ENCODE results near the gene LRRC71. TPM values are rescaled to one million over a fixed set of nuclear protein-coding genes. Genes with fewer than 3 reads are reported as not detected.

LRRC71 gene
- total RNA-seq, 1 donor from 2014 or later, result not detected

DNA sequence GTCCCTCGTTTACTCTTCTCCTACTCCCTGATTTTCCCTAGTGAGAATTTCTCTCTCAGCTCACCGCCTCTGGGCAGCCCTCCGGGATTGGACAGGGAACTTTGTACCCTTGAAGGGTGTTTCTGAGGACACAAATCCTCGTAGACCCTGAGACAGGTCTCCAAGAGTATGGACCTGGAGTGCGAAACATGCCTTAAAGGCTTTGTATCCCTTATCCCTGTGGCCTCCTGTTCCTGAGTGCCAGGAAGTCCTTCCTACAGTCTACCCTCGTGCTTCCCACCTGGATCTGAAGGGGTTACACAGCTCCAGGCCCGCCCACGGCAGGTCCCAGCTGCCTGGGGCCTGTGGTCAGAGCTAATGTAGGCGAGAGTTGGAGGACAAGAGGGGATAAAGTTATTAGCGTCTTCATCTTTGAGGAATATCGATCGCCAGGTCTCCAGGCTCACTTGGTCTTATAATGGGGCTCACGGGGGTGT, 34.5 kb upstream of the LRRC71 start:
- Mint-ChIP-seq H3K36me3 (ENCODE audit: low read depth) (no peaks in the 10 kb centered on the region), H3K27me3 (ENCODE audit: low read depth) (peaks cover 58% of the 10 kb centered on the region), H3K4me1 (peaks cover 20% of the 10 kb centered on the region), H3K4me3 (no peak overlapping the region), H3K9me3 (no peaks in the 10 kb centered on the region), H3K27ac (ENCODE audit: unreplicated experiment) (no peak overlapping the region)
- TF ChIP-seq, protein P1, sequence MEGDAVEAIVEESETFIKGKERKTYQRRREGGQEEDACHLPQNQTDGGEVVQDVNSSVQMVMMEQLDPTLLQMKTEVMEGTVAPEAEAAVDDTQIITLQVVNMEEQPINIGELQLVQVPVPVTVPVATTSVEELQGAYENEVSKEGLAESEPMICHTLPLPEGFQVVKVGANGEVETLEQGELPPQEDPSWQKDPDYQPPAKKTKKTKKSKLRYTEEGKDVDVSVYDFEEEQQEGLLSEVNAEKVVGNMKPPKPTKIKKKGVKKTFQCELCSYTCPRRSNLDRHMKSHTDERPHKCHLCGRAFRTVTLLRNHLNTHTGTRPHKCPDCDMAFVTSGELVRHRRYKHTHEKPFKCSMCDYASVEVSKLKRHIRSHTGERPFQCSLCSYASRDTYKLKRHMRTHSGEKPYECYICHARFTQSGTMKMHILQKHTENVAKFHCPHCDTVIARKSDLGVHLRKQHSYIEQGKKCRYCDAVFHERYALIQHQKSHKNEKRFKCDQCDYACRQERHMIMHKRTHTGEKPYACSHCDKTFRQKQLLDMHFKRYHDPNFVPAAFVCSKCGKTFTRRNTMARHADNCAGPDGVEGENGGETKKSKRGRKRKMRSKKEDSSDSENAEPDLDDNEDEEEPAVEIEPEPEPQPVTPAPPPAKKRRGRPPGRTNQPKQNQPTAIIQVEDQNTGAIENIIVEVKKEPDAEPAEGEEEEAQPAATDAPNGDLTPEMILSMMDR (conservative IDR thresholded peaks at IDR 0.05), result no peak
- DNase-seq (ENCODE audit: low read depth, low spot score), result no peak

DNA sequence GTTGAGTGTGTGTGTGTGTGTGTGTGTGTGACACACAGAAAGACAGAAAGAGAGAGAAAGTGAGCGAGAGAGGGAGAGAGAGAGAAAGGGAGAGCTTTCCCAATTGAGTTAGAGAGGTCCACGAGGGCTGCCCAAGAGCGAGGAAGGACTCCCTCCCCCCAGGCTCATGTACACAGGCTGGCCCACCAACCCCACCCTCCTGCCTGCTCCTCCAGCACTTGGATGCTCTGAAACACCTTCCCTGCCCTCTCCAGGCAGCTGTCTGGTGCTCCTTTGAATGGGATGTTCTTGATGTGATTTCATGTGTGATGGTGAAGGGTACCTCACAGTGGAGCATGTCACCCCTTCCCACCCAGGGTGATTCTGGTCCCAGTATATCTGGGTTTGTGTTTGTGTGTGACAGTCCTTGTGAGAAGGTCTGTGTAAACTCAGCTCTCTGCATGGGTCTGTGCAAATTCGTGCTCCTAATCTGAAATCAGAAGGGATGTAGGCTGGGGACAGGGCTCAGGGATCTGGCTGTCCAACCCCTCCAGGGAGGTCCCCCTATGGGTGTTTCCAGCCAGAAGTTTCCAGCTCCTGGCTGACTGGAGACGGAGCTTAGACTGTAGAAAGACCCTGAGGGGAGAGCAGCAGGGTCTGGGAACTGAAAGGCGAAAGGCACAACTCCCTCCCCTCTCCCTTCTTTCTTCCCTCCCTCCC, 33.7 kb upstream of the LRRC71 start:
- Mint-ChIP-seq H3K4me3 (no peak overlapping the region), H3K4me1 (peaks cover 20% of the 10 kb centered on the region), H3K9me3 (no peaks in the 10 kb centered on the region), H3K27me3 (ENCODE audit: low read depth) (peaks cover 63% of the 10 kb centered on the region), H3K36me3 (ENCODE audit: low read depth) (no peaks in the 10 kb centered on the region), H3K27ac (ENCODE audit: unreplicated experiment) (peak overlapping the region; percentile 82)
- no peak for DNase-seq (ENCODE audit: low read depth, low spot score)
- TF ChIP-seq, protein P1 (conservative IDR thresholded peaks at IDR 0.05), result no peak

DNA sequence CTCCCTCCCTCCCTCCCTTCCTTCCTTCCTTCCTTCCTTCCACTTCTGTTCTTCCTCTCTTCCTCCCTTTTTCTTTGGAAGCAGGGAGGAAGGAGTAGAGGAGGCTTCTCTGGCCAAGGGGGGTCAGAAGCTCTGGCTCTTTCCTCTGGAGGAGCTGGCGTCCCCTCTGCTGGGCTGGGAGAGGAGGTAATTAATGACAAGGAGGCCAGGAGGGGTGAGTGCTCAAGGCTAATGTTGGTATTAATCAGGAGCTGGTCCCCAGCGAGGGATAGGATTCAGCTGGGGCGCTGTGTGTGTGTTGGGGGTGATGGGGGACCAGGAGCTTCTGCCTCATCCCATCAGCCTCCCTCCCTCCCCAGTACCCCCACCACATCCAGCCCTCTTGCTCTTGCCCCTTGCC, 33.1 kb upstream of the LRRC71 start:
- Mint-ChIP-seq H3K27ac (ENCODE audit: unreplicated experiment) (no peak overlapping the region), H3K27me3 (ENCODE audit: low read depth) (peaks cover 68% of the 10 kb centered on the region), H3K4me3 (no peak overlapping the region), H3K36me3 (ENCODE audit: low read depth) (no peaks in the 10 kb centered on the region), H3K9me3 (no peaks in the 10 kb centered on the region), H3K4me1 (peaks cover 24% of the 10 kb centered on the region)
- TF ChIP-seq, protein P1 (conservative IDR thresholded peaks at IDR 0.05), result no peak
- no peak for DNase-seq (ENCODE audit: low read depth, low spot score)

DNA sequence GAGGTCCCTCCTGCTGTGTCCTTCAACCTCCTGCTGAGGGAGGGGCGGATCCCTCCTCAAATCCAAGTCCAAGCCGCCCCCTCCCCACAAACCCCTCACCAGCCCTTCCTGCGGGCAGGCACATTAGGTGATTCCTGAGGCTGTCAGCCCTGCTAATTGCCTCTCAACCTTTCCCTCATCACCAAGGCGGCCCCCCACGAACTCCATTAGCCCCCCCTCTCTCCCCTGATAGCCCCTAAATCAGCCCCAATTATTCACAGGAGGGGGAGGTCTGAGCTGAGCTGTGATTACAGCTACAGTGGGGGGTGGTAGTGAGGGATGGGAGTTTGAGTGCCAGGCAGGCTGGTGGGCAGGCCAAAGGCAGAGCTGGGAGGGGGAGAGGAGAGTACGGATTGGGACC, 32.7 kb upstream of the LRRC71 start:
- Mint-ChIP-seq H3K9me3 (no peaks in the 10 kb centered on the region), H3K4me1 (peaks cover 24% of the 10 kb centered on the region), H3K4me3 (no peak overlapping the region), H3K27me3 (ENCODE audit: low read depth) (peaks cover 72% of the 10 kb centered on the region), H3K27ac (ENCODE audit: unreplicated experiment) (no peak overlapping the region), H3K36me3 (ENCODE audit: low read depth) (no peaks in the 10 kb centered on the region)
- TF ChIP-seq, protein P1 (conservative IDR thresholded peaks at IDR 0.05), result no peak
- DNase-seq (ENCODE audit: low read depth, low spot score), result no peak

DNA sequence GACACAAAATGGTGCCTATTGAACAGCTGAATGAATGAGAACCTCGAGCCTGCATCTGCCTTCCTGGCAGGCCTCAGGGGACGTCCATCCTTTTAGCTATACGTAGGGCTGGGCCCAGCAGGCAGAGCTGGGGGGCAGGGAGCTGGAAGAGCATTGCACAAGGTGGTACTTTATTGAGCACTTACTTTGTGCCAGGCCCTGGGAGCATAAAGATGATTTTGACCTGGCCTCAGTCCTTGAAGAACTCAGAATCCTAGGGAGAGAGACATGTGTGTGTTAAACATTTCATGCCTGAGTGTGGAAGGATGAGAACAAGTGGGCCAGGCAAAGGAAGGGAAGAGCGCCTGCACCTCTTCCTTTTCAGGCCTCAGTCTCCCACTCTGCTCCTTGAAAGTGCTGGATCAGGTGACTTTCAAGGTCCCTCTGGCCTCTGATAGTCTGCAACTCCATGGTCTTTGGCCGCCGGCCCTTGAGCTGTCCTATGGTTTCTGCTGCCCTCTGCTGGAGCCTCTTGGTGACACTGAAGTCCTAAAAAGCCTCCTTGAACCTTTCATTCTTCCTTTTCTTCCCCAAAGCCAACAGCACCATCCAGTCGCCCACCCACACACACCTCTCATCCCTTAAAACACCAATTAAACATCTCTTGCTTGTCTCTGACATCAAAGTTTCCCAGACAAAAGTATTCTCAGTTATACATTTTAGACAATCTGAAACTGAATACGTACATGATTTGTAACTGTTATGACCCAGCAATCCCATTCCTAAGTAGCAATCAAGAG, 30.4 kb upstream of the LRRC71 start:
- no peak overlapping the region for H3K27ac Mint-ChIP-seq (ENCODE audit: unreplicated experiment)
- H3K4me3 Mint-ChIP-seq, result peak overlapping the region; percentile 59
- peak; percentile 89 for DNase-seq (ENCODE audit: low read depth, low spot score)
- H3K27me3 Mint-ChIP-seq (ENCODE audit: low read depth), result peaks cover 74% of the 10 kb centered on the region
- TF ChIP-seq, protein P1 (conservative IDR thresholded peaks at IDR 0.05), result peak; percentile 85
- no peaks in the 10 kb centered on the region for H3K36me3 Mint-ChIP-seq (ENCODE audit: low read depth)
- peaks cover 33% of the 10 kb centered on the region for H3K4me1 Mint-ChIP-seq
- H3K9me3 Mint-ChIP-seq, result no peaks in the 10 kb centered on the region

Data from neural crest cell (in vitro differentiated cells).